T-helper 1 cell treated with Interleukin-12 subunit alpha and Interleukin-12 subunit beta and Interleukin-4 antibody, amounts not matched to agents 30 μg/mL and 1 μg/mL, for 36 hours (primary cell): ENCODE measurements around the gene CGREF1.

Experiments used
- H3K27ac Mint-ChIP-seq: one replicate; pipeline ENCODE4 v1.8.0; 2021; ENCODE audit warnings: mild to moderate bottlenecking, mixed read lengths
- H3K27me3 Mint-ChIP-seq: one replicate; pipeline ENCODE4 v1.8.0; 2021; ENCODE audit warnings: low read depth, mixed read lengths
- H3K36me3 Mint-ChIP-seq: one replicate; pipeline ENCODE4 v1.8.0; 2021; ENCODE audit warnings: low read depth, mixed read lengths
- H3K4me1 Mint-ChIP-seq: one replicate; pipeline ENCODE4 v1.8.0; 2021; ENCODE audit warnings: low read depth, mixed read lengths
- H3K4me3 Mint-ChIP-seq: one replicate; pipeline ENCODE4 v1.8.0; 2021; ENCODE audit warnings: mild to moderate bottlenecking, moderate library complexity, mixed read lengths
- H3K9me3 Mint-ChIP-seq: one replicate; pipeline ENCODE4 v1.8.0; 2021; ENCODE audit warnings: mixed read lengths

The CGREF1 gene

GRCh38 chr2:27109083-27109482 is 9.8 kb downstream of the CGREF1 start:
- Mint-ChIP-seq H3K9me3 (no peaks in the 10 kb centered on the region), H3K4me1 (no peaks in the 10 kb centered on the region), H3K27me3 (peaks cover 3% of the 10 kb centered on the region), H3K4me3 (no peak overlapping the region), H3K27ac (no peak overlapping the region), H3K36me3 (no peaks in the 10 kb centered on the region)

GRCh38 chr2:27108221-27108620 is 10.7 kb downstream of the CGREF1 start:
- H3K36me3 Mint-ChIP-seq = no peaks in the 10 kb centered on the region
- no peak overlapping the region for H3K27ac Mint-ChIP-seq
- H3K9me3 Mint-ChIP-seq = no peaks in the 10 kb centered on the region
- peaks cover 3% of the 10 kb centered on the region for H3K27me3 Mint-ChIP-seq
- H3K4me3 Mint-ChIP-seq = no peak overlapping the region
- H3K4me1 Mint-ChIP-seq = no peaks in the 10 kb centered on the region

- no peaks in the 10 kb centered on the region for H3K4me1 Mint-ChIP-seq
- H3K27me3 Mint-ChIP-seq = peaks cover 3% of the 10 kb centered on the region
- H3K4me3 Mint-ChIP-seq = no peak overlapping the region
- no peak overlapping the region for H3K27ac Mint-ChIP-seq
- no peaks in the 10 kb centered on the region for H3K36me3 Mint-ChIP-seq
- no peaks in the 10 kb centered on the region for H3K9me3 Mint-ChIP-seq
Observed at GRCh38 chr2:27105981-27106380, 12.9 kb downstream of the CGREF1 start.

- Mint-ChIP-seq H3K27ac (no peak overlapping the region), H3K4me3 (no peak overlapping the region), H3K9me3 (no peaks in the 10 kb centered on the region), H3K27me3 (no peaks in the 10 kb centered on the region), H3K4me1 (peaks cover 3% of the 10 kb centered on the region), H3K36me3 (peaks cover 7% of the 10 kb centered on the region)
Observed at GRCh38 chr2:27102329-27102728, 16.6 kb downstream of the CGREF1 start.

GRCh38 chr2:27100036-27100435 is 18.9 kb downstream of the CGREF1 start:
- no peaks in the 10 kb centered on the region for H3K27me3 Mint-ChIP-seq

GRCh38 chr2:27099334-27099955 is 19.5 kb downstream of the CGREF1 start:
- Mint-ChIP-seq H3K4me1 (peaks cover 14% of the 10 kb centered on the region), H3K9me3 (no peaks in the 10 kb centered on the region), H3K4me3 (no peak overlapping the region), H3K36me3 (peaks cover 7% of the 10 kb centered on the region), H3K27ac (no peak overlapping the region), H3K27me3 (no peaks in the 10 kb centered on the region)

More at GRCh38 chr2:27100036-27100435, 18.9 kb downstream of the CGREF1 start:
- H3K4me1 Mint-ChIP-seq = peaks cover 14% of the 10 kb centered on the region
- H3K4me3 Mint-ChIP-seq = no peak overlapping the region
- no peak overlapping the region for H3K27ac Mint-ChIP-seq
- H3K36me3 Mint-ChIP-seq = peaks cover 7% of the 10 kb centered on the region
- no peaks in the 10 kb centered on the region for H3K9me3 Mint-ChIP-seq

GRCh38 chr2:27097341-27097740 is 21.6 kb downstream of the CGREF1 start:
- peaks cover 14% of the 10 kb centered on the region for H3K4me1 Mint-ChIP-seq
- H3K9me3 Mint-ChIP-seq = no peaks in the 10 kb centered on the region
- no peak overlapping the region for H3K27ac Mint-ChIP-seq
- no peaks in the 10 kb centered on the region for H3K27me3 Mint-ChIP-seq
- no peak overlapping the region for H3K4me3 Mint-ChIP-seq
- H3K36me3 Mint-ChIP-seq = peaks cover 9% of the 10 kb centered on the region

GRCh38 chr2:27096748-27097297 is 22.1 kb downstream of the CGREF1 start:
- Mint-ChIP-seq H3K36me3 (peaks cover 9% of the 10 kb centered on the region), H3K27ac (peak overlapping the region; percentile 22), H3K4me1 (peaks cover 14% of the 10 kb centered on the region), H3K4me3 (no peak overlapping the region), H3K27me3 (no peaks in the 10 kb centered on the region), H3K9me3 (no peaks in the 10 kb centered on the region)

- Mint-ChIP-seq H3K27ac (peak overlapping the region; percentile 63), H3K27me3 (no peaks in the 10 kb centered on the region), H3K36me3 (peaks cover 9% of the 10 kb centered on the region), H3K4me1 (peaks cover 14% of the 10 kb centered on the region), H3K9me3 (no peaks in the 10 kb centered on the region), H3K4me3 (peak overlapping the region; percentile 37)
Observed at GRCh38 chr2:27095745-27096651, 22.9 kb downstream of the CGREF1 start.

GRCh38 chr2:27095427-27095744 is 23.5 kb downstream of the CGREF1 start:
- H3K27ac Mint-ChIP-seq = peak overlapping the region; percentile 45
- H3K27me3 Mint-ChIP-seq = no peaks in the 10 kb centered on the region
- peaks cover 9% of the 10 kb centered on the region for H3K36me3 Mint-ChIP-seq
- peaks cover 14% of the 10 kb centered on the region for H3K4me1 Mint-ChIP-seq
- peak overlapping the region; percentile 37 for H3K4me3 Mint-ChIP-seq
- H3K9me3 Mint-ChIP-seq = no peaks in the 10 kb centered on the region

- Mint-ChIP-seq H3K4me3 (no peak overlapping the region), H3K36me3 (peaks cover 7% of the 10 kb centered on the region), H3K4me1 (peaks cover 18% of the 10 kb centered on the region), H3K9me3 (no peaks in the 10 kb centered on the region), H3K27me3 (no peaks in the 10 kb centered on the region), H3K27ac (no peak overlapping the region)
Observed at GRCh38 chr2:27094353-27094984, 24.5 kb downstream of the CGREF1 start.

- Mint-ChIP-seq H3K4me3 (no peak overlapping the region), H3K36me3 (peaks cover 4% of the 10 kb centered on the region), H3K4me1 (peaks cover 17% of the 10 kb centered on the region), H3K9me3 (no peaks in the 10 kb centered on the region), H3K27me3 (no peaks in the 10 kb centered on the region), H3K27ac (no peak overlapping the region)
Observed at GRCh38 chr2:27093430-27094352, 25.2 kb downstream of the CGREF1 start.

GRCh38 chr2:27092696-27093429 is 26.1 kb downstream of the CGREF1 start:
- Mint-ChIP-seq H3K4me3 (no peak overlapping the region), H3K36me3 (peaks cover 2% of the 10 kb centered on the region), H3K9me3 (no peaks in the 10 kb centered on the region), H3K27me3 (no peaks in the 10 kb centered on the region), H3K4me1 (peaks cover 21% of the 10 kb centered on the region), H3K27ac (no peak overlapping the region)
